ENCODE data around the gene EXOC3.
"Not testable (repeated sequence)": the region's sequence is repeated elsewhere in the genome, so short reads cannot be mapped to it uniquely, and the experiment has no call there.

Gene EXOC3

DNA sequence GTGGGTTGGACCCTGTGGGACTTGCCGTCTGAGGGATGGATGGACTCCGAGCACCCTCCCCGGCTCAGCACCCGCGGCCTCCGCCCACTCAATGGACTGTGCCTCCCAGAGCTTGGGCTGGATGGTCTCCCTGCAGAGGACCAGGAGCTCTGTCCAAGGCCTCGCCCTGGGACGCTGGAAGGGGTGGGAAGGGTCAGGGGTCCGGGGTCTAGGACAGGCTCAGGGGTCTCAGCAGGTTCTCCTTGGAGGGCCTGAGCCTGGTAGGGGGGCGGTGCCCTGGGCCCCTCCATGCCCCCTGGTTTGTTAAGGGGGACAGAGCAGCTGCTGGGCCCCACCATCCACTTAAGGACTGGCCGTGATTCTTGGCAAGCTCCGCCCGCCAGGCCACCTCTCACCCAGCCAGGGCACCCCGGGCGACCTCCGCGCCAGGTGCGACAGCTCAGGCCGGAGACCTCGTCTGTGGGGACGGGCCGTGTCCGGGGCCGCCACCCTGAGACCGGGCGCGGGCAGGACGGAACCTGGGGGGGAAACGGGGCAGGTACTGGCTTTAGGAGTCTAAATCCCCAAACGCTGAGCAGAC, 29.2 kb downstream of the EXOC3 start:
- peak overlapping the region; percentile 95 for H3K4me3 ChIP-seq (ENCODE audit: low read depth, low read length)
- peak; percentile 26 for DNase-seq (ENCODE audit: low read depth)
- TF ChIP-seq, protein P1, sequence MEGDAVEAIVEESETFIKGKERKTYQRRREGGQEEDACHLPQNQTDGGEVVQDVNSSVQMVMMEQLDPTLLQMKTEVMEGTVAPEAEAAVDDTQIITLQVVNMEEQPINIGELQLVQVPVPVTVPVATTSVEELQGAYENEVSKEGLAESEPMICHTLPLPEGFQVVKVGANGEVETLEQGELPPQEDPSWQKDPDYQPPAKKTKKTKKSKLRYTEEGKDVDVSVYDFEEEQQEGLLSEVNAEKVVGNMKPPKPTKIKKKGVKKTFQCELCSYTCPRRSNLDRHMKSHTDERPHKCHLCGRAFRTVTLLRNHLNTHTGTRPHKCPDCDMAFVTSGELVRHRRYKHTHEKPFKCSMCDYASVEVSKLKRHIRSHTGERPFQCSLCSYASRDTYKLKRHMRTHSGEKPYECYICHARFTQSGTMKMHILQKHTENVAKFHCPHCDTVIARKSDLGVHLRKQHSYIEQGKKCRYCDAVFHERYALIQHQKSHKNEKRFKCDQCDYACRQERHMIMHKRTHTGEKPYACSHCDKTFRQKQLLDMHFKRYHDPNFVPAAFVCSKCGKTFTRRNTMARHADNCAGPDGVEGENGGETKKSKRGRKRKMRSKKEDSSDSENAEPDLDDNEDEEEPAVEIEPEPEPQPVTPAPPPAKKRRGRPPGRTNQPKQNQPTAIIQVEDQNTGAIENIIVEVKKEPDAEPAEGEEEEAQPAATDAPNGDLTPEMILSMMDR (IDR thresholded peaks at IDR 0.05; ENCODE audit: insufficient read depth, low read depth, low read length, missing control alignments), result no peak

DNA sequence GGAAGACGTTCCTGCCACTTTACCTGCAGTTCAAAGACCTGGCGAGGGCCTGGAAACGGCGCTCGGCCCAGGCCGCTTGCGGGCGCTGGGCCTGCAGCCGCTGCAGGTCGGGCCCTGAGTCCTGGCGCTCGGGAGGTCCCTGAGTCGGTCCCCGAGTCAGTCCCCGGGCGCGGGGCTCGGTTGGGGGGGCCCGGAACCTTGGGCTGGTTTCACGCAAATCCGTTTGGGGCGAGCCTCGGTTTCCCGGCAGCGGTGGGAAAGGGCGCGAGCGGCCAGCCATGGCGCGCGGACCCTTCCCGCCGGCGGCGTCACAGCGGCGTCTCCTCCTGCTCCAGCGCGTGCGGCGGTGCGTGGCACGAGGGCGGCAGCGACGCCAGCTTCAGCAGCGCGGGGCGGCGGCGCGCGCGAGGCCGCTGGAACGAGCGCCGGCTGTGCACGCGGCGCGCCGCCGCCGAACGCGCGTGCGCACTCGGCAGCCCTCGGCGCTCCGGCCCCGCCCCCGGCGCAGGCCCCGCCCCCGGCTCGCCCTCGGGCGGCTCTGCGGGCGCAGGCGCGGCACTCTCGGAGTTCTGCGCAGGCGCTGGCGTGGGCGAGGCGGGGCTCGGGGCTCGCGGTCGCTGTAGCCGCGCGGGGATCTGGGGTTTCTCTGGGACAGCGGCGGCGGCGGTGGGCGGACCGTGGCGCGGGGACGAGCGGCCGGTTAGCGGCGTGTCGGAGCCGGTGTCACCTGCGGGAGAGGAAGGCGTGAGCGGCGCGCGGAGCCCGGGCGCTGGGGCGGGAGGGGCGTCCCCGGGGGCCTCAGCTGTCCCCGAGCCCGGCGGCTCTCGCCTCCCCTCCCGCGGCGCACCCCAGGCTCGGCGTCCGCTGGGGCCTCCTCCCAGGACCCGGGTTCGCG, 29.9 kb downstream of the EXOC3 start:
- peak overlapping the region; percentile 95 for H3K4me3 ChIP-seq (ENCODE audit: low read depth, low read length)
- TF ChIP-seq, protein P1 (IDR thresholded peaks at IDR 0.05; ENCODE audit: insufficient read depth, low read depth, low read length, missing control alignments), result no peak
- DNase-seq (ENCODE audit: low read depth), result peak; percentile 94

DNA sequence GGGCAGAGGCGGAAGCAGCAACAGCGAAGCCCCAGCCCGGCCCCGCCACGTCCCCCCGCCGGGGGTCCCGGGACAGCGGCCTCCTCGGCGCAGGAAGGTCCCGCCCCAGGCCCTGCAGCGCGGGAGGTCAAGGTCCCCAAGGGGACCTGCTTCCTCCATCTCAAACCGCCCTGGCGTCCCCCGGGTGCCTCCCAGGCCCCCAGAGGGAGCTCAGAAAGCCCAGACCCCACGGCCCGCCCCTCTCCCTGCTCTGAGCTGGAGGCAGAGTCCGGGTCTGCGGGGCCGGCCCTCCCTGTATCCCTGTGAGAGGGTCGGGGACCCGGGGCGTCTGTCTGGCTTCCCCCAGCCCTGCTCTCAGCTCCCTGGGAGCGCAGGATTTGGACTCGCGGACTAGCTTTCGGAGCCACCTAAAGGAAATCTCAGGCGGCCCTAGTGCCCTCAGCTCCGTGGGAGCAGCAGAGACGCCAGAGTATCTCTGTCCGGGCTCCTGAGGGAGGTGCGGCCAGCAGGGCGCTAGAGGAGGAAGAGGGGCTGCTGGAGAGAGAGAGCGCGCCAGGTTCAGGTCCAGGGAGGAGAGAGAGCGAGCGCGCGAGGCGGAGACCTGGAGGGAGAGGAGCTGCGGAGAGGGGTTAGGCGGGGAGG, 30.7 kb downstream of the EXOC3 start:
- TF ChIP-seq, protein P1 (IDR thresholded peaks at IDR 0.05; ENCODE audit: insufficient read depth, low read depth, low read length, missing control alignments), result no peak
- peak overlapping the region; percentile 95 for H3K4me3 ChIP-seq (ENCODE audit: low read depth, low read length)
- DNase-seq (ENCODE audit: low read depth), result peak; percentile 41

DNA sequence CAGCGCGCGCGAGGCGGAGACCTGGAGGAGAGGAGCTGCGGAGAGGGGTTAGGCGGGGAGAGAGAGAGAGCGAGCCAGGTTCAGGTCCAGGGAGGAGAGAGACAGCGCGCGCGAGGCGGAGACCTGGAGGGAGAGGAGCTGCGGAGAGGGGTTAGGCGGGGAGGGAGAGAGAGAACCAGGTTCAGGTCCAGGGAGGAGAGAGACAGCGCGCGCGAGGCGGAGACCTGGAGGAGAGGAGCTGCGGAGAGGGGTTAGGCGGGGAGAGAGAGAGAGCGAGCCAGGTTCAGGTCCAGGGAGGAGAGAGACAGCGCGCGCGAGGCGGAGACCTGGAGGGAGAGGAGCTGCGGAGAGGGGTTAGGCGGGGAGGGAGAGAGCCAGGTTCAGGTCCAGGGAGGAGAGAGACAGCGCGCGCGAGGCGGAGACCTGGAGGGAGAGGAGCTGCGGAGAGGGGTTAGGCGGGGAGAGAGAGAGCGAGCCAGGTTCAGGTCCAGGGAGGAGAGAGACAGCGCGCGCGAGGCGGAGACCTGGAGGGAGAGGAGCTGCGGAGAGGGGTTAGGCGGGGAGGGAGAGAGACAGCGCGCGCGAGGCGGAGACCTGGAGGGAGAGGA, 31.4 kb downstream of the EXOC3 start:
- H3K4me3 ChIP-seq (ENCODE audit: low read depth, low read length), result peak overlapping the region; percentile 95
- not testable (repeated sequence) for DNase-seq (ENCODE audit: low read depth)

DNA sequence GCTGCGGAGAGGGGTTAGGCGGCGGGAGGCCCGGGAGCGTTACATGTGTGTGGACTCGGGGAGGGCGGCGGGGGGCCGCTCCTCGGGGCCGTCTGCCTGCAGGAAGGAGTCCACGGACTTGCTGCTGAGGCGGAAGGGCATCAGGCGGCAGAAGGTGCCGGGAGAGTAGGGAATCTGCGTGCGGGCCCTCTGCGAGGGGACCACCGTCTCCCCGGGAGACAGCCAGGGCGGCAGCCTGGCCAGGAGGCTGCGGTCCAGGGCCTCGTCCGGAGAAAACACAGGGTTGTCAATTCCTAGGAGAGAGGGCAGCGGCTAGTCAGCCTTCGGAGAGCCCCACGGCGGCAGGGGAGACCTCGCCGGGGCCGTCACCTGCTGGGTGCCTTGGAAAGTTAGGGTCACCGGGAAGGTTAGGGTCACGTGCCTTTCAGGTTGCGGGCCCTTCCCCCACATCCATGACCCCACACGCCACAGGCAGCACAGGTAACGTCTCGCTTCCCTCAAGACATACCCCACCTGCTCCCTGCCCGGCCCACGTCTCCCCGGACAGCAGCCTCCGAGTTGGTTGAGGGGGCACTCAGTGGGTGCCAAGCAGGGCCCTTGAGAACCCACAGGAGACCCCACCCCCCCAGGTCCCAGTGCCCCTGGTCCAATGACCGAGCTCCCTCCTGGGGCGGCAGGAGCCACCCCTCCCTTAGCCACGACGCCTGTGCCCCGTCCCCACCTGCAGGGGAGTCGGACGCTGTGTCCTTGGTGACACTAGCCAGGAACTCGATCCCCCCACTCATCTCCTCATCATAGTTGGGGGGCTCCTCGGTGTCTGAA, 32.1 kb downstream of the EXOC3 start:
- peak overlapping the region; percentile 31 for H3K4me3 ChIP-seq (ENCODE audit: low read depth, low read length)
- no peak for DNase-seq (ENCODE audit: low read depth)
- TF ChIP-seq, protein P1 (IDR thresholded peaks at IDR 0.05; ENCODE audit: insufficient read depth, low read depth, low read length, missing control alignments), result no peak

DNA sequence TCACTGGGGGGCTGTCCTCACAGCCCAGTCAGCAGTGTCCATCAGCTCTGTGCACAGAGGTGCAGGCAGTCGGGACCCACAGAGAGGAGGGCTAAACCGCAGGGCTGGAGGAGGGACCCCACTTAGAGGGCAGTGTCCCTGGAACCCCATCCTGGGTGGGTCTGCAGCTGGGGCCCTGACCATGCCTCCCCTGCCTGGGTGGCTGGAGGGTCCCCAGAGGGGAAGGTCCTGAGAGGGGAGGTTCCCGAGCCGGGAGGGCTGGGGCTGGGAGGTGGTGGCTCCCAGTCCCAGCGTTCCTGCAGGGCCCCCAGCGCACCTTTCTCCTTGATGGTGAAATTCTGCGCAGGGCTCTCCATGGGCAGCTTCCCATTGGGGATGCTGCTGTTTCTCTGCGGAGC, 32.7 kb downstream of the EXOC3 start:
- TF ChIP-seq, protein P1 (IDR thresholded peaks at IDR 0.05; ENCODE audit: insufficient read depth, low read depth, low read length, missing control alignments), result no peak
- no peak overlapping the region for H3K4me3 ChIP-seq (ENCODE audit: low read depth, low read length)
- DNase-seq (ENCODE audit: low read depth), result no peak
